Germinal center (tissue), 1 donor: ENCODE data around the gene RUSF1.
"Not testable (repeated sequence)": the region's sequence is repeated elsewhere in the genome, so short reads cannot be mapped to it uniquely, and the experiment has no call there.

Experiments used
- DNase-seq: peaks from one replicate; pipeline ENCODE4 v3.0.0; 2012; ENCODE audit warnings: mixed read lengths, low spot score

The RUSF1 gene

GRCh38 chr16:31517800-31518402 is 9.7 kb upstream of the RUSF1 start:
- no peak for DNase-seq

DNA sequence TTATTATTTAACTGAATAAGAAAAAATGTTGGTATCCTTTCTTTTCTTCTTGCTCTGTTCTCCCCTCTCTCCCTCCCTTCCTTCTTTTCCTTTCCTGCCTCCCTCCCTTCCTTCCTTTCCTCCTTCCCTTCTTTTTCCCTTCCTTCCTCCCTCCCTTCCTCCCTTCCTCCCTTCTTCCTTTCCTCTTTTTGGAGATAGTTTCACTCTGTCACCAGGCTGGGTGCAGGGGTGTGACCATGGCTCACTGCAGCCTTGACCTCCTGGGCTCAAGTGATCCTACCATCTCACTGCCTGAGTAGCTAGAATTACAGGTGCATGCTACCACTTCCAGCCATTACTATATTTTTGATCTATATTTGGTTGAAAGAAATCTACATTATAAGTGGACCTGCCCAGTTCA is 5.7 kb upstream of the RUSF1 start:
- no peak for DNase-seq

GRCh38 chr16:31513126-31513525 is 4.9 kb upstream of the RUSF1 start:
- no peak for DNase-seq

DNA sequence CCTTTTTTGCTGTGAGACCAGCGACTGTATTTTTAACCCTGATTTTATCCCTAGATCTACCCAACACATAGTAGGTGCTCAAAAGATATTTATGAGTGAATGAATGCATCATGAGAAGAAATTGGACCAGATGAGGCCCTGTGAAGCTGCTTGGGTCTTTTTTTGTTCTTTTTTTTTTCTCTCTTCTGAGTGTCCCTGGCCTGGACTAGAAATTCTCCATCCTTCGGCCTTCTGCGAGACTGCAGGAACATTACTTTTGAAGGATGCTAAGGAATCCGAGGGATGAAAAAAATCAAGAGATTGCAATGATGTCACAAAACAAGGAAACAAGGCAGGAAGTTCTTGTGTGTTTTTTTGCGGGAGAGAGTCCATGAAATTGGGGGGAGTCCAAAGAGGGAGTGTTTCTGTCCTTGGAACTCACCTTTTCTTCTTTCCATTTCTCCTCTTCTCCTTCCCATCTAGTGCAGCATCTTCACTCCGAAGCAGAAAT is 560 bp upstream of the RUSF1 start:
- no peak for DNase-seq

DNA sequence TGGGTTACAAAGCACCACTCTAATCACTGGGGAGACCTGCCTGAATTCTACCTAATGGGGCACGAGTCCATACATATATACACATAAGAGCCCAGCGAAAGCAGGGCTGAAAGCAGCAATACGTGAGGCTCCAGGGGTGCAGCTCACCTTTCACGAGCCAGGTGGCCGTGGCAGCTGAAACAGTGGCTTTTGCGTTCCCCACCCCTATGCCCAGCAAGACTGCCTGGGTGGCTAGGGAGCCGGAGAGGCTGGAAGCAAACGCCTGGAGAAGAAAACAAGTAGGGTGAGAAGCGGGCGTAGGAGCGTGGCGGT is 618 bp downstream of the RUSF1 start:
- no peak for DNase-seq

GRCh38 chr16:31505483-31505882 is 2.7 kb downstream of the RUSF1 start:
- no peak for DNase-seq

GRCh38 chr16:31504159-31504558 is 4.0 kb downstream of the RUSF1 start:
- DNase-seq, result no peak

DNA sequence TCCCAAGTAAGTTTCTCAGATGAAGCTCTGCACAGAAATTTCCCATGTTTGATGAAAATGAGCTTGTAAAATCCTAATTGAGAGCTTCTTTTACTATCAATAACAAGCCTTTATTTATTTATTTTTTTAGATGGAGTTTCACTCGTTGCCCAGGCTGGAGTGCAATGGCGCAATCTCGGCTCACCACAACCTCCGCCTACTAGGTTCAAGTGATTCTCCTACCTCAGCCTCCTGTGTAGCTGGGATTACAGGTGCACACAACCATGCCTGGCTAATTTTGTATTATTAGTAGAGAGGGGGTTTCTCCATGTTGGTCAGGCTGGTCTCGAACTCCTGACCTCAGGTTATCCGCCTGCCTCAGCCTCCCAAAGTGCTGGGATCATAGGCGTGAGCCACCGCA is 4.6 kb downstream of the RUSF1 start:
- DNase-seq, result not testable (repeated sequence)

DNA sequence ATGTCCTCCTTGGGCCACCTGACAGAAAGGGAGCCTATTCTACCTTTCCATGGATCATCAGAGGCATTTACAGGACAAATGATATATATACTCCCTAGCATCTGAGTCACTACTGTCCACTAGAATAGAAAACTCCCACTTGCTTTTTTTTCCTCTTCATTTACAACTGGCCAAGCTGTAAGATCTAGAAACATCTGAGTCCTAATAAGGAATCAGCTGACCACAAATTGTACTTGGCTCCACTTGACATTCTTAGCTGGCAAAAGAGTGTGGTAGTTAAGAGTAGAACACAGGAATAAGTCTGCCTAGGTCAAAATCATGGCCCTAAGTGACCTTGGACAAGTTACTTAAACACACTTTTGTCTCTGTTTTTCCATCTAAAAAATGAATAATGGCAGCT is 5.2 kb downstream of the RUSF1 start:
- no peak for DNase-seq

DNA sequence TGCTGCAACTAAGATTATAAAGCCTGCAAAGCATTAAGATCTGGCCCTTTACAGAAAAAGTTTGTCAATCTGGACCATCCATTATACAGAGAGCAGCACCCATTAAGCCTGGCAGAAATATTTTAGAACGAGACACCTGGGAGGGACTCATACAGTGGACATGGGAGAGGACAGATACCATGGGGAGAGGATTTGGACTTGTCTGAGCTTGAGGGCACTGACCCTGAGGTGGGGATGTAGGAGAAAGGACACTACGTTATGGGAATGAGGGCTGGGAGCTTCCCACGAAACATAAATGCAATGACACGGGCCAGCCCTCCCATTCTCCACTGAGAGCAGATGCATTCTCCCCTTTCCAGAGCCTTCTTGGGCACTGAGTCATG is 6.2 kb downstream of the RUSF1 start:
- no peak for DNase-seq

DNA sequence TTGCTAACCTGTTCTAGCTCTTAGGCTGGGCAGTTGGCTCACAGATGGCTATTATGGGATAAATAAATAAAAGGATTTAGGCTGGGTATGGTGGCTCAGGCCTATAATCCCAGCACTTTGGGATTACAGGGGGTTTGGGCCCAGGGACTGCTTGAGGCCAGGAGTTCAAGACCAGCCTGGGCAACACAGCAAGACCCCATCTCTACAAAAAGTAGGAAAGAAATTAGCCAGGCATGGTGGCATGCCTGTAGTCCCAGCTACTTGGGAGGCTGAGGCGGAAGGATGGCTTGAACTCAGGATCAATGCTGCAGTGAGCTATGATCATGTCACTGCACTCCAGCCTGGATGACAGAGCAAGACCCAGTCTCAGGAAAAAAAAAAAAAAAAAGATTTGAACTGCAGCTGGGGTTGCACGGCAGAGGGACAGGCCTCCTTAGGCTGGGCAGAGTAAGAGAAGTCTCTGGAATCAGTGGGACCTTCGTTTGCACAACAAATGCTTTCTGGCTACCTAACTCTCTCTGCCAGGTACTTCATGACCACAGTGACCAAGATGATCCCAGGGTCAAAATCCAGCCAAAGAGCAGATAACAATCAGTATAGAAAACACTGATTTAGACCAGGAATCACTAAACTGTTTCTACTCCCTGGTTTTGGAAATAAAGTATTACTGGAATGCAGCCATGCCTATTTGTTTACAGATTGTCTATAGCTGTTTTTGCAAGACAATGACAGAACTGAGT is 6.8 kb downstream of the RUSF1 start:
- no peak for DNase-seq

- DNase-seq, result no peak
Observed at GRCh38 chr16:31499928-31500327, 8.3 kb downstream of the RUSF1 start.

GRCh38 chr16:31498493-31498892 is 9.7 kb downstream of the RUSF1 start:
- no peak for DNase-seq

DNA sequence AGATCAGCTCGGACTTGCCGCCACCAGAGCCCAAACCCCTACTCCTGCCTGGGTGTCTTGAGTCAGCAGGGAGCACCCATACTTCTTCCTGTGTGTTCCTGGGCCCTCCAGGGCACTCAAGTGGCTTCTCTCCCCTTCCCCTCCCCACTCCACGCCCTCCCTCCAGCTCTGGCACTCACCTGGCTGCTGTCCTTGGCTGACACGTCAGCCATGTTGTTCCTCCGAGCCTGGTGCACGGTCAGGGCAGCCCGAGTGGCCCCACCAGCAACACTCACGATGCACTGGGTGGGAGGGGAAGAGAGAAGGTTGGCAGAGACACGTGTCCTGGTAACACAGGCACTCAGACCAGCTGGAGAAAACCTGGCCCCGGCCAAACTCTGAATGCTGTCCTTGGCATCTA is 11.5 kb downstream of the RUSF1 start:
- DNase-seq, result no peak

DNA sequence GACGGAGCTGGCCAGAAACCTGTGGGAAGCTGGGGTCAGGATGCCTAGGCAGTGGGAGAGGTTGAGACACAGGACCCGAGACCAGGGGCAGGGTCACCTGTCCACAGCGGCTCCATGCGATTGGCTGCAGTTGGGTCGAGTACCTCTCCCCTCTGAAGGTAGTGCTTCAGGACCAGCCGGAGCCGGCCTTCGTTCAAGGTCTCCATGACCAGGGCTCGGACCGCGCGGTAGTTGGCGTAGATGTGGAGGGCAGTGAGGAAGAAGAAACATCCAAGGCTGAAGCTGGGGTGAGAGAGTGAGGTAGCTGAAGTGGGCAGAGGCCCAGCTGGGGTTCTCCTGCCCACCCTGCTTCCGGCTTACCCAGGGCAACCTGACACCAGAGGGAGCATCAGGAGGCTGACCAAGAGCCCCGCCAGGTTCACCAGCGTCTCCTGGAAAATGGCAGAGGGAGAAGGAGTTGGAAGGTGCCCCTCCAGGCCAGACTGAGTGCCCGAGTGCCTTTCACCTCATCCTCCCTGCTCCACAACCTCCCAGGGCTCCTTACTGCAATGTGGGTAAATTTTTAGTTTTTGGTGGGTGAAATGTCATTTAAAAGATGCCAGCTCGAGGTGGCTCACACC is 14.6 kb downstream of the RUSF1 start:
- no peak for DNase-seq

DNA sequence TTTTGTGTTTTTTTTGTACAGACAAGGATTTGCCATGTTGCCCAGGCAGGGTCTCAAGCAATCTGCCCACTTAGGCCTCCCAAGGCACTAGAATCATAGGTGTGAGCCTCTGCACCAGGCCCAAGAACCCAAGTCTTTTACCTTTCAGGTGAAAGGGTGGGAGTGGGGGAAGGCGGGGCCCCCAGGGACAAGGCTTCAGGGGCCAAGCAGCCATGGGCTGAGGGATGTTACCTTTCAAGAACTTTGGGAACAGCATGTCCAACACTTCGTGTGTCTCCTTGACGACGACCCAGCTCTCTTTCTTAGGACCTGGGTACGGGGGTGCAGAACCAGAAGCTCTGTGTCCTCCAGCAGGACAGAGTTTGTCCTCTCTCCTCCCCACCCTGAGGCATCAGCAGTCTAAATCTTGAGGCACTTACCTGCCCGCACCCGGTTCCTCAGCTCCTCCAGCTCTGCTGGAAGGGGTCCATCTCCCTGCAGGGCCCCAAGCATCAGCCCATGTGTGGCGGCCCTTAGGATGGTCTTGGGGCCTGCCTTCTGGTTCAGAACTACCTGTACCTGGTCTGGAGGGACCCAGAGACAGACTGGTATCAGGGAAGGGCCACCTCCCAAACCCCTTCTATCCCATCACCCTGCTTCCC is 16.3 kb downstream of the RUSF1 start:
- DNase-seq, result no peak

GRCh38 chr16:31489616-31490584 is 18.3 kb downstream of the RUSF1 start:
- DNase-seq, result no peak

- DNase-seq, result no peak
Observed at GRCh38 chr16:31489298-31489564, 19.0 kb downstream of the RUSF1 start.

GRCh38 chr16:31488468-31489297 is 19.5 kb downstream of the RUSF1 start:
- no peak for DNase-seq

- peak; percentile 83 for DNase-seq
Observed at GRCh38 chr16:31487720-31488467, 20.3 kb downstream of the RUSF1 start.
